ENCODE data around the gene HERC2.

Gene HERC2

DNA sequence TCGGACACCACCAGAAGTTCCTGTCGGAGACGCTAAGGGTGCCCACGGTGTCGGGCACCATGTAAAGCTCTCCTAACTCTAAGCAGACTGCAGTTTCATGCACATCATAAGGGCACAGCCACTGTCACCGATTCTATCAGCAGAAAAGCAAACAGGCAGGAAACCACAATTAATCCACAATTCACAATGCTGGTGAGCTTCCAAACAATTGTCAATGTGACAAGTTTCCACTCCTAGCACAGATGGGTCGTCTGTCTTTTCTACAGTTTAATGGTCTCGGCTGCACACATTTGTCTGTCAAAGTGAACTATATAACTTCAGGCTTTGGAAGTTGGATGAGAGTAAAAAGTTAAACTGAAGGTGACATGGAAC is 214.1 kb downstream of the HERC2 start:
- no peak for DNase-seq

DNA sequence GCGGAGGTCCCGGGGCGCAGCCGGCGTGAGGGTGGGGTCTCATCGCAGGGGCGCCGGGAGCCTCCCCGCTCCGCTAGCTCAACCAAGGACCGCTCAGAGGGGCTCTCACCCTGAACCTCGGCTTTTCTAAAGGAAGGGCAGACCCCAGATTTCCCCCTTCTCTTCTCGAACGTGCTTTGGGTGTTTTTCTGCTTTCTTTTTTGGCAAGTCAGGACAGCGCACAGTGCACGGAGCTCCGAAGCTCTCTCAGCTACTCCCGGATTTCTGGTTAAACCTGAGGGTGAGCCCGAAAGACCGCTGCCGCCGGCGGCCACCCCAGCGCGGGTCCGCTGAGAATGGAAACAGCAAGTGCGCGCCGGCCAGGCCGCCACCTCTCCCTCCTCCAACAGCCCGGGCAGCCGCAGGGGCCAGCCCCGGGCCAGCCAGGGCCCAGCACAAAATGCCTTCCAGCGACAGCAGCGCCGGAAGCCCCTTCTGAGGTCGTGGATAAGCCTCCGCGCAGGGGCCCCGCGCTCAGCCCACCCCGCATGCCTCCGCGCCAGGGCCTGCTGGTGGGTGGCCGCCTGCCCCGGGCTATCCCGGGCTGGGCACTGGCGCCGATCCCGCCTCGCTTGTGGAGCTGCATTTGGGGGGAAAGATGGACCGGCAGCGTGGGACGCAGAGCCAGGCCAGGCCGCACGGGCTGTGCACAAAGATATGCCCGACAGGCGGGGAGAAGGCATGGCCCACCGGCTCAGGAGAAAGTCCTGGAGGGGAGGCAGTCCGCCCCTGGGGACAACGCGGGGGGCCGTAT is 214.7 kb downstream of the HERC2 start:
- DNase-seq = no peak

GRCh38 chr15:28106294-28107110 is 215.5 kb downstream of the HERC2 start:
- DNase-seq = no peak

GRCh38 chr15:28105793-28106192 is 216.2 kb downstream of the HERC2 start:
- no peak for DNase-seq

DNA sequence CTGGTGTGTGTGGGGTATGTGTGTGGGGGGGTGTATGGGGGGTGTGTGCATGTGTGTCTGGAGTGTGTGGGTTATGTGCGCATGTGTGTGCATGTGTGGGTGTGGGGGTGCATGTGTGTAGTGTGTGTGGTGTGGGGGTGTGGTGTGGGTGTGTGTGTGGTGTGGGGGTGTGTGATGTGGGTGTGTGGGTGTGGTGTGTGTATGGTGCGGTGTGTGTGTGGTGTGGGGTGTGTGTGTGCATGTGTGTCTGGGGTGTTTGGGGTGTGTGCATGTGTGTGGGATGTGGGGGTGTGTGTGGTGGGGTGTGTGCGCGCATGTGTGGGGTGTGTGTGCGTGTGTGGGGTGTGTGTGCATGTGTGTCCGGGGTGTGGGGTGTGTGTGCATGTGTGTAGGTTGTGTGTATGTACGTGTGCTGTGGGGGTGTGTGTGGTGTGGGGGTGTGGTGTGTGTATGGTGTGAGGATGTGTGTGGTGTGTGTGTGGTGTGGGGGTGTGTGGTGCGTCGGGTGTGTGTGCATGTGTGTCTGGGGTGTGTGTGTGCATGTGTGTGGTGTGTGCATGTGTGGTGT is 216.7 kb downstream of the HERC2 start:
- no peak for DNase-seq

GRCh38 chr15:28104326-28104725 is 217.7 kb downstream of the HERC2 start:
- DNase-seq = no peak

GRCh38 chr15:28103831-28104230 is 218.1 kb downstream of the HERC2 start:
- no peak for DNase-seq

- DNase-seq = no peak
Measured at GRCh38 chr15:28101983-28102441, 220.0 kb downstream of the HERC2 start.

DNA sequence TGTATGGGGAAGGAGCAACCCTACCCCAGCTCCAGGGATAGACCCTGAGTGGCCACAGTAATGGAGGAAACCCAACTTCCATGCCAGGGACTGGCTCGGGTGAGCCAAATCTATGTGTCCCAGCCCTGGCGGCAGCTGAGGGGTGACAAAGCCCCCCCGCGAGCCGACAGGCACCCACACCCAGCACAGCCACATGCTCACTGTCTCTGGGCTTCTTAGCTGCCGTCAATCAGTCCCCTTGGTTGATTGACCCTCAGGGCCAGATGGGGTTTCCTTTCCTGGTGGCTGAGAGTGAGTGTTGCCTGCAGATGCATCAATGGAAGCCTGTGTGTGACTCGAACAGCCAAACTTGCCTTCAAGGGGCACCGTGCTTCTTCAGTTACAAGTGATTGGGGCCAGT is 220.8 kb downstream of the HERC2 start:
- no peak for DNase-seq

- no peak for DNase-seq
Measured at GRCh38 chr15:28100516-28101195, 221.3 kb downstream of the HERC2 start.

- DNase-seq = no peak
Measured at GRCh38 chr15:28099555-28100140, 222.3 kb downstream of the HERC2 start.

GRCh38 chr15:28098766-28099554 is 223.0 kb downstream of the HERC2 start, which contains the start of gene OCA2:
Gene OCA2, minus strand, starts transcription at chr15:28099315. Its CDS starts 17,441 bp downstream, at chr15:28081874.
- peak; percentile 32 for DNase-seq

- no peak for DNase-seq
Measured at GRCh38 chr15:28098360-28098765, 223.6 kb downstream of the HERC2 start.

GRCh38 chr15:28097656-28098359 is 224.2 kb downstream of the HERC2 start:
- DNase-seq = no peak

GRCh38 chr15:28096670-28097431 is 225.1 kb downstream of the HERC2 start:
- DNase-seq = no peak

DNA sequence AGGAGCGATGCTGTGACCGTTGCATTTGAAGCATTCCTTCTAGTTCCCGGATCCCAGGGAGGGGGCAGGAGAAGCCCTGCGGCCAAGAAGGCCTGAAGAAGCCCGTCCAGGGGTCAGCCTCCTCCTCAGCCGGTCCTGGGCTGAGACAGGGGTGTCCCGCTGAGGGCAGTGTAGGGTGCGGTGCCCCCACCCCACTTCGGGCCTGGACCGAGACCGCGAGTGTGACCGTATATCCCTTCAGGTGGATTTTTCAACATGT is 225.6 kb downstream of the HERC2 start:
- DNase-seq = no peak

DNA sequence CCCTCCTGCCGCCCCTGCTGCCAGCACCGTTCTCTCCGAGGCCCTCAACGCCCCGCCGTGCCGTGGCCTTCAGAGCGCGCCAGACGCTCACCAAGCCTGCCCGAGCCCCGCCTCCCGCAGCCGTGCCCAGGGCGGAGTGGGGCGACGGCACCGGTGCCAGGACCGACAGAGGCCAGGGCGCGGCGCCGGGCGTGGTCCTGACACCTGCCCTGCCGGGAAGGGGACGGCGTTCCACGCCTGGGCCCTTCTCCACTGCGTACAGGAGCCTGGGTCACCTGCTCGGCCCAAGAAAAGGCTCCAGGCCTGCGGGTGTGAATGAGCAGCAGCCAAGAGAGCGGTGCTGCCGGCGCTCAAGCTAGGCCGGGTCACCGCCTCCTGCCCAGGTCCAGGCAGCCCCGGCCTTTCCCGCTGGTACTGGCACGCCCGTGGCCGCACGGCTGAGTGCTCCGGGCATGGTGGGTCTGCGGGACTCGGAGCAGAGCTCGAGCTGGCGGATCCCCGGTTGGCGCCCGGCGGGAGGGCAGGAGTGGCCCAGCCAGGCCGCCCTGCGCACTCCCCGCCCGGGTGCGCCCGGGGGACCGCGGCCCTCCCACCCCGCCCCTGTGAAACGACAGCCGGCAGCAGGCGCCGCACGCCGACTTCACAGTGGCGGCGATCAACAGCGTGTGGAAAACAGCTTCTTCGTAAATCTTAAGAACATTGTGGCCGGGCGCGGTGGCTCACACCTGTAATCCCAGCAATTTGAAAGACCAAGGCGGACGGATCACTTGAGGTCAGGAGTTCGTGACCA is 227.1 kb downstream of the HERC2 start:
- no peak for DNase-seq

DNA sequence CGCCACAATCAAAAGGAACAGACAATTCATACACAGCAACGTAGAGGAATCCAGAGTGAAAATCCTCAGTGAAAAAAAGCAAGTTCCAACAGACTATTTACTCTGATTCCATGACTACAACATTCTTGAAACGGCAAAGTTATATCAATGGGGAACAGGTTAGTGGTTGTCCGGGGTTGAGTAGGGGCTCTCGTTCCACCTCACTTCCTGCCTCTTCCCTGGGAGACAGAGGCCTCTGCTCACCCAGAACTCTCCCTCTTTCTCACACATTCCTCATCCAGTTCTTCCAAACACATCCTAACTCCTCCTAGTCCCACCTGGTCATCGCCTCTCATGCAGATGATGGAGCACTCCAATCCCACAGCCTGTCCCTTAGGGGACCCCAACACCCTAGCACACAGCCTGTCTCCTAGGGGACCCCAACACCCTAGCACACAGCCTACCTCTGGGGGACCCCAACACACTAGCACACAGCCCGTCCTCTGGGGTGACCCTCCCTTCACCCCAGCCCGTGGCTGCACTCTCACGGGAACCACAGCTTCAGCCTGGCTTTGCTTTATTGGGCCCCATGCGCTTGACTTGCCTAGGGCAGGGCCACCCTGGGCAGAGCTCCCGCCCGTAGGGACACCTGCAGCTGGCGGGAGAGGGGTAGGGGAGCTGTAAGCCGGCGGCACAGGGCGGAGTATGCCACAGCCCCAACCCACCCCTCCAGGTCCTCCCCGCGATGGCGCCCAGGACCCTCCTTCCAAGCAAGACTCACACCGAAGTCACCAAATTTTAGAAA is 228.0 kb downstream of the HERC2 start:
- DNase-seq = no peak

- no peak for DNase-seq
Measured at GRCh38 chr15:28091313-28091712, 230.7 kb downstream of the HERC2 start.

All from MV-4-11 (cell line).